IPS-NIHi7 (cell line): Measurements from ENCODE around the gene ATP6V0A4.
"Not testable (repeated sequence)": the region's sequence is repeated elsewhere in the genome, so short reads cannot be mapped to it uniquely, and the experiment has no call there.

Source experiments
- DNase-seq: peaks from one replicate; pipeline ENCODE4 v3.0.0; 2012; ENCODE audit warnings: mixed read lengths; ENCODE audit errors: extremely low spot score

The ATP6V0A4 gene

DNA sequence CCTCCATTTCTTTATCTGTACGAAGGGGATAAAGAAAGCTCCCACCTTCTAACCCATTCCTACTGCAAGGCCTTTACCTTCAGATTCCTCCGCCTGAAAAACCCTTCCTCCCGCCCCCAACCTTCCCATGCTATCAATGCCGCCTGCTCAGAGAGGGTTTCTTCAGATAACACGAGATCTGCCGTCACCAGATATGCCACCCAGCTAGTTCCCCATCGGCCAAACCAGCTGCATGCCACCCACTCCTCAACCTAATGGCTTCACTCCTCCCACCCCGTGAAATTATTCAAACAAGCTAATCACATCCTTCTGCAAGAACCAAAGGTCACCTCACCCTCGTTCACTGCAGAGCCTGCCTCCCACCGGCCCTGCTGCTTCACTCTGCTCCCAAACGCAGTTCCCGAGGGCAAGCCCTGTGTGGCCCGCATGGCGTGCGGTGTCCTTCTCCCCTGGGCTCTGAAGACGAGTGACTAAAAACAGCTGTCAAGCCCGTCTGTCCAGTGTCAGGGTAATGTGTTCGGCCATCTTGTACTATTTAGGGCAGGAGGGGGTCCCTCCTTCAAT, 47.0 kb downstream of the ATP6V0A4 start:
- DNase-seq, result no peak

- no peak for DNase-seq
Measured at GRCh38 chr7:138750473-138750872, 47.5 kb downstream of the ATP6V0A4 start.

DNA sequence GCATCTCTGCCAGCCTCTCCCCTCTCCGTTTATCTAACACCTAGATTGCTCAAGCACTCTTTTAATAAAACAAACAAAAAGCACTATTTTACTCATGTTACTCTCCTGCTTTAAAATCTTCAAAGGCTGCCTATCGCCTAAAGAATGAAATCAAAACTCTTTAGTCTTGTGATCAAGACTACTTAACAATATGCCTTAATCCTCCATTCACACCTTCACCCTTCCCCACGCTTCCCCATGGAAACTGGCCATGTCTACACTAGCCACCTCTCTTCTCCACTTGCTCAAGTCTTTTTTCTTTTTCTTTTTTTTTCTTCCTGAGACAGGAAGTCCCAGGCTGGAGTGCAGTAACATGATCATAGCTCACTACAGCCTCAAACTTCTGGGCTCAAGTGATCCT, 48.0 kb downstream of the ATP6V0A4 start:
- DNase-seq, result no peak

GRCh38 chr7:138748666-138749065, 49.3 kb downstream of the ATP6V0A4 start:
- DNase-seq, result no peak

DNA sequence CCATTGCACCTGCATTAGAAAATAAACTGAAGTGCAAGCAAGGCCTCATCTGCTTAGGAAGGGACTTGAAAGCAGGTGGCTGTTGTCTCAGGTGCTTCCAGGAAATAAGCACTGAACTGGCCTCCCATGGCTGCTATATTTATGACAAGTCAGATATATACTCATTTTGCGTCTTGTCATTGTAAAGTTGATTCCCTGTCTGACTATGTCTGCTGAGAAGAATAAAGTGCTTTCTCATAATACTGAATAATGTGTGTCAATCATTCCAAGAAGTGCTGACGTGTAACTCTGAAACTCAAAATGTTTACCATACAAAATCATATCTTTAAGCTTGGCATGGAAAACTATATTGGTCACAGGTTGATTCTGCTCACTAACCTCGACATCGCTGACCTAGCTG, 51.9 kb downstream of the ATP6V0A4 start:
- no peak for DNase-seq

- DNase-seq, result no peak
Measured at GRCh38 chr7:138745189-138745588, 52.8 kb downstream of the ATP6V0A4 start.

DNA sequence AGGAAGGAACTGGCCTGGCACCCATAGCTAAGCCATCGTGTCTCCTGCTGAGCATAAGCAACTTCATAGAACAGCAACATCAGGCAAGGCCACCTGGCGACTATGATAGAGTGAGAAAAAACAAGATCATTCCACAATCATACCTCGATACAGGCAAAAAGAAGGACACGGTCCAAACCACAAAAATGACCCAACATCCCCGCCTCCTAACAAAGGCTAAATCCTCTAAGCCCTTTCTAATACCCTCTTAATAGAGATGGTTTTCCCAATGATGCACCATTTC, 56.6 kb downstream of the ATP6V0A4 start:
- DNase-seq, result no peak

GRCh38 chr7:138739859-138740258, 58.1 kb downstream of the ATP6V0A4 start:
- DNase-seq, result no peak

DNA sequence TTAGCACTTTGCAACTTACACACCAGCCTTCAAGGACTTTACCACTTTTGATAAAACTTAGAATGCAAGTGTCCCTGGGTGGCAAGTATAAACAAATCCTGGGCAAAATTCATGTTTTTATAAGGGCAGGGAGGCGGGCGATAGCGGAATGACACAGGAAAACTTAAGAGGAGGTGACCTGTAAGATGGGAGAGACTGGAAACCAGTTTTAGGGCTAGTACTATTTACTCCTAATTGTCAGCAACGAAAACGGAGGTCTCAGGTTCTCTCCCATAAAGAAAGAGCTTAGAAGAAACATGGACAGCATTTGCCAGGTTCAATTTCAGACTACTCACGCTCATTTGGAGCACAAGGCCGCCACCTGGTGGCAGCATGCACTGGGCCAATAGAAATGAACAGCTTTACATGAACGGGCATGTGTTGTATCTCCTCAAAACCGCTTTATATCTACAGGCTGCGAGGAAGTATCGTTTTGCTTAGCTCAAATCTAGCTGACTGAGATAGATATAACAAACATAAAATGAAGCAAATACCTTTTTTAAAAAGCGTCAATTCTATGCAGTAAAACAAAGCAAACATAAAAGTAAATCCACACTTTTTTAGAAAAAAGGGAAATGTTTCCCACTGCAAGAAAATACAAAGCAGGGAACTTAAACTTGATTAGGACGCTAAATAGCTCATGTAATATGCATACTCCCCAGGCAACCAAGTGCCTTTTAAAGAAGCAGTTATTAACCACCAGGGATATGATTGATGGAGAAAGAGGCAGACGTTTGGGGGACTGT, 59.3 kb downstream of the ATP6V0A4 start:
- DNase-seq, result peak; percentile 86

DNA sequence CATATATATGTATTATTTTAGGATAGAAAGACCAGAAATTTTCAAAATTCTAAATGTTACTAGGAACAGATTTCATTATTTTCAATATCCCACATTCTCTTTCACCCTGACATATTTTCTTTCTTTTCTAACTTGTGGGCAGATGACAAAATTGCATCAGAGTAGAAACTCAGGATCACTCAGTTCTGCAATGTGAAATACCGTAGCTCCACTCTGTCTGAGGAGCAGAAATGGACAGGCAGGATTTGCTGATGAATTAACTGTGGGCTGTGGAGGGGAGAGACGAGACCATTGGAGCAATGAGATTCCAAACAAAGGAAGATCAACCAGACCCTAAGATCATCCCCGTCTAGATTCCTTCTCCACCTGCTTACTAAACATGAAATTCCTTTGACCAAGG, 59.9 kb downstream of the ATP6V0A4 start:
- no peak for DNase-seq

GRCh38 chr7:138735399-138735798, 62.6 kb downstream of the ATP6V0A4 start:
- no peak for DNase-seq

- DNase-seq, result not testable (repeated sequence)
Measured at GRCh38 chr7:138731733-138732132, 66.3 kb downstream of the ATP6V0A4 start.

DNA sequence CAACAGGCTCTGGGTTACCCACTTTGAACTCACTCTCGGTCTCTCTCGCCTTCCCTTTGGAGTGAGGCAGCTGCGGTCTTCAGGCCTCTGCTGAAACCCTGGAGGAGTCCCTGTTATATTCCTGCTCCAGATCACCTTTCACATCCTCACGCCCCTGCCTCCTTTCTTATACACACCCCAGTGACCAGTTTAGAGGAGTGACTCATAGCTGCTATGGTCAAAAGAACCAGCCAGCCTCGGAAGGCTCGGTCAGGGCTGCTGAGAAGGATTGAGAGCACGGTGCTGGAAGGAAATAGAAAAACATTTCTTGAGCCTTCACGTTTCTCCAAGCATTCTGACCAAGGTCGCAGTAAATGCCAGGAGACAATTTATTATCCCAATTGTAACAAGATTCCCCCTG, 68.6 kb downstream of the ATP6V0A4 start:
- DNase-seq, result peak; percentile 37

DNA sequence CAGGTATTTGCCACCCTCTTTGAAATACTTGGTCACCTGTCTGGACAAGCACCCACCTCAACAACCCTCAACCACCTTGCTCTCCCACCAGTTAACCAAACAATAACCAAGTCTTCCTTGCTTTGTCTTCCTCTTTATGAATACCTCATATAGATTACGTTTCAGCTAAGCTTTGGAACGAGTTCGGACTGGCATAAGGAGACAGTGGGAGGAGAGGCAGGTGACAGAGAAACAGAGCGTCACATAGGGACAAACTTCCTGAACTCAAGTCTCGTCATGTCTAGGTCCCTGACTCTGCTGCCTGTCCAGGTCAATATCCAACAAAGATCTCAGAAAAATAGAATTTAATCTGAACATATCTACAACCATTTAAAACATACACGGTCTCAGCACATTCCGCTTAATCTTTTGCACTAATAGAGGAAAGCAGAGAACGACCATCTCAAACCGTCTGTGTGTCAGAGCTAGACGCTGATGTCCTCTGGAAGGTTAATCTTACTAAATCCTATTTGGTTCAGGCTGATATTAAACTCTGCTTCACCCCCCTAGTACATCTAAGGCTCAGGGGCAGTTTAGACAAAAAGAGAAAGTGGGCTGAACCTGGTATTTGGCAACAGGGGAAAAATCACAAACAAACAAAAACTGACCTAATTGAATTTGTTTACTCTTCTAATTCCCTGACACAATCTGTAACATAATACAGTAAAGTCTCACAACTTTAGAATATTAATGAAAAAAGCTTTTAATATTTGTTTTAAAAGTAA, 70.5 kb downstream of the ATP6V0A4 start:
- no peak for DNase-seq

DNA sequence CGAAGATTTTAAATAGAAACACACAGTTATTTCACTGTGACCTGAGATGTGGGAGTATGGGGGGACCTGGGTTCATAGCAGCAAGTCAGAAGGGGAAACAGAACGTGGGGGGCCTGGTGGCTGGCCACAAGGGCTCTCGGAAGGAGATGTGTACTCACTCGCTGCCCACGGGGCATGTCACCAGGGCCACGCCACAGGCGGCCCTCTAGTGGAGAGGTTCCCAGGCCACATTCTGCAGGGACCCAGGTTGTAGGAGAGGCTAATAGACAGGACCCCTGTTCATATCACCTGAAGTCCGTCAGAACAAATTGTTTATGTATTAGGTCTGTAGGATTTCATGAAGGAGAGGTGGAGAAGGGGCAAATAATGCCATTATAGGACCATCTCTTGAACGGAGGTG, 71.7 kb downstream of the ATP6V0A4 start:
- peak; percentile 59 for DNase-seq

- DNase-seq, result no peak
Measured at GRCh38 chr7:138720286-138720685, 77.7 kb downstream of the ATP6V0A4 start.

- DNase-seq, result no peak
Measured at GRCh38 chr7:138716889-138717288, 81.1 kb downstream of the ATP6V0A4 start.

DNA sequence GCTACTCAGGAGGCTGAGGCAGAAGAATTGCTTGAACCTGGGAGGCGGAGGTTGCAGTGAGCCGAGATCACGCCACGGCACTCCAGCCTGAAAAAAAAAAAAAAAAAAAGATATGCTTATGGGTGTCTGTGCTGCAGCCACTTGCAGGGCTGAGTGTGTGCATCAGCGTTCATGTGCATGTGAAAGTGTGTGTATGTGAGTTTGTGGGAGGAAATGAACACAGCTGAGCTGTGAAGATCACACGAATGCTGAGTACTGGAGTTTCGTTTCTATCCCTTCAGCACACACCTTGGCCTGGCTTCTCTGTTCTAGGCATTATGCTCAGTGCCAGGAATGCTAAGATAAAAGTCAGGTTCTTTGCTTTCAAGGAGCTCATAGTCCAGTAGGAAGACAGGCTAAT, 84.8 kb downstream of the ATP6V0A4 start:
- no peak for DNase-seq

DNA sequence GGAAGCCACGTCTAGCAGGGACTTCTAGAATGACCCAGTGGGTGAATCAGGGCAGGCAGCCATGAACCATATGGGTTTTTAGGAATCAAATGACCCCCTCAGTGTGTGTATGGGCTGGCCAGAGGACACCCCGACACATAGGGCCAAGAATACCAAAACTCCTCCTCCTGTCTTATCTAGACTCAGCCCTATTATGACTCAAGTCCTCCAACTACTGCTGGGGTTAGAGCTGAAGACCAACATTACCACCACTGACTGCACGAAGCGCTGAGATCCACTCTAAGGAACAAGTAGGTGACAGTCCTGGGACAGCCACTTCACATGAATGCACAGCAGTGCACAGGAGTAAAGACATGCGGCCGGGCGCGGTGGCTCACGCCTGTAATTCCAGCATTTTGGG, 85.3 kb downstream of the ATP6V0A4 start:
- no peak for DNase-seq

DNA sequence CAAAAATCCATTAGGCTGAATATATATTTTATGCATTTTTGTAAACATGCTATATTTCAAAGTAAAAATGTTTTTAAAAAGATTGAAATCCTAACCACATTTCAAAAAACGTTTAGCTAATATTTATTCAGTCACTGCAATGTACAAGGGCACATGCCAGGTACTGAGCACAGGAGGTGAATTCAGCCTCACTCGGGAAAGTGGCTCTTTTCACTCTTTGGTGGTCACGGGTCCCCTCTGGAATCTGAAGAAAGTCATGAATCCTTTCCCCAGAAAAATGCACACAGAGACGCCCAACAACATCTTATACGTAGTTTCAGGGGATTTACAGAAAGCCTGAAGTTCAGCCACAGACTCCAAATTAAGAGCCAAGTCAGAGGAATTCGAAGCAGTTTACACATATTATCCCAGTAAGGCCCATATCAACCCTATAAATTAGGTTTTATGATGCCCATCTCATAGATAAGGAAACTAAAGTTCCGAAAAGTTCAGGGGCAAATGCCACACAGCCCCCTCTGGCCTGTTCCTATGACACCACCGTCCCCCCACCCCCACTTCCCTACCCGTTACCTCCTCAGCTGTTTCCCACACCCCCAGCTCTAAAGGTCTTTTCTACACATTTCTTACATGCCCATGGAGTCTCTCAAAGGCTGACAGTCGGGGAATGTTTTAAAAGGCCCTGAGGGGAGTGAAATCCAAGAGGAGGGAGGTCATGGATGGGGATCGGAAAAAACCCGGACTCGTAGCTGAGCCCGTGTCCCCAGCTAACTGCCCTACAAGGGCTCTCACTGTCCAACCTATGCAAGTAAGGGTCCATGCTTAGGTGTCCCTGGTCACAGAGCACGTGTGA, 87.2 kb downstream of the ATP6V0A4 start:
- no peak for DNase-seq

GRCh38 chr7:138705167-138705566, 92.8 kb downstream of the ATP6V0A4 start:
- DNase-seq, result no peak

- DNase-seq, result no peak
Measured at GRCh38 chr7:138701537-138701923, 96.5 kb downstream of the ATP6V0A4 start.
